Lower leg skin (tissue), 3 donors: ENCODE measurements around the gene FAM153A.
"Not testable (repeated sequence)": the region's sequence is repeated elsewhere in the genome, so short reads cannot be mapped to it uniquely, and the experiment has no call there.

Source experiments
- POLR2A ChIP-seq, 2 donors: fragments of 450-650 bp; IDR thresholded peaks; one replicate each; pipeline ENCODE4 v1.6.1; 2016 to 2017; ENCODE audit warnings: antibody characterized with exemption in 2 of 2, mild to moderate bottlenecking in 1 of 2, moderate library complexity in 1 of 2
- TF ChIP-seq, protein P1 (sequence below), 3 donors: fragments of 450-650 bp; IDR thresholded peaks; one replicate each; pipeline ENCODE4 v1.5.1; 2016; ENCODE audit warnings: antibody characterized with exemption in 3 of 3, mild to moderate bottlenecking in 3 of 3, moderate library complexity in 2 of 3

DNA sequence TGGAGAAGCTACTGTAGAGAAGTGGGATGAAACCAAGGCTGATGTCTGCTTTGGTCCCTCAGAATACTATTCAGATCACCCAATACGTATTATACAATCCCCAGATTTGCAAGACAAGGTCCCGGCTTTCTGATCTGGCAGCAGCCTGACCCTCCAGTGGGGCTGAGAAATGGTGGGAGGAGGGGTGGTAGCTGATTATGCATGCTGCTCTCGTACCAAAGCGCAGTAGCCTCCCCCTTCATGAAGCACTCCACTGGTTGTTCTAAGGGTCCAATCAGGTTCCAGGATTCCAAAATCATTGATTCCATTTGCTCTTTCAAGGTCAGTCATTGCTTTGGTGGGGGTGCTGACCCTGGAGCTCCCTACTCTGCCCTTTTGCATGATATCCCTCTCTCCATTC, 49.6 kb upstream of the FAM153A start:
- TF ChIP-seq, protein P1, sequence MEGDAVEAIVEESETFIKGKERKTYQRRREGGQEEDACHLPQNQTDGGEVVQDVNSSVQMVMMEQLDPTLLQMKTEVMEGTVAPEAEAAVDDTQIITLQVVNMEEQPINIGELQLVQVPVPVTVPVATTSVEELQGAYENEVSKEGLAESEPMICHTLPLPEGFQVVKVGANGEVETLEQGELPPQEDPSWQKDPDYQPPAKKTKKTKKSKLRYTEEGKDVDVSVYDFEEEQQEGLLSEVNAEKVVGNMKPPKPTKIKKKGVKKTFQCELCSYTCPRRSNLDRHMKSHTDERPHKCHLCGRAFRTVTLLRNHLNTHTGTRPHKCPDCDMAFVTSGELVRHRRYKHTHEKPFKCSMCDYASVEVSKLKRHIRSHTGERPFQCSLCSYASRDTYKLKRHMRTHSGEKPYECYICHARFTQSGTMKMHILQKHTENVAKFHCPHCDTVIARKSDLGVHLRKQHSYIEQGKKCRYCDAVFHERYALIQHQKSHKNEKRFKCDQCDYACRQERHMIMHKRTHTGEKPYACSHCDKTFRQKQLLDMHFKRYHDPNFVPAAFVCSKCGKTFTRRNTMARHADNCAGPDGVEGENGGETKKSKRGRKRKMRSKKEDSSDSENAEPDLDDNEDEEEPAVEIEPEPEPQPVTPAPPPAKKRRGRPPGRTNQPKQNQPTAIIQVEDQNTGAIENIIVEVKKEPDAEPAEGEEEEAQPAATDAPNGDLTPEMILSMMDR (IDR thresholded peaks at IDR 0.05), result not testable (repeated sequence)
- TF ChIP-seq POLR2A (IDR thresholded peaks at IDR 0.05), result not testable (repeated sequence)
